ENCODE measurements around the gene PTX4. TPM values are rescaled to one million over a fixed set of nuclear protein-coding genes. Genes with fewer than 3 reads are reported as not detected.

PTX4 gene
- total RNA-seq, 3 donors from 2014 or later, result not detected

GRCh38 chr16:1455190-1456171 is 33.3 kb downstream of the PTX4 start:
- H3K27ac ChIP-seq, result no peak overlapping the region
- no peaks in the 10 kb centered on the region for H3K9me3 ChIP-seq
- no peaks in the 10 kb centered on the region for H3K27me3 ChIP-seq
- H3K36me3 ChIP-seq, result peaks cover 8% of the 10 kb centered on the region
- intact Hi-C loops (cut with DNase I; ENCODE audit: low total_unique reads), result loop anchor here (1.0 to 10.0 kb wide), 2 partner anchors 19 to 391 kb away; no protein-coding TSS in a partner anchor
- H3K4me3 ChIP-seq, result no peak overlapping the region
- TF ChIP-seq POLR2AphosphoS5 (IDR thresholded peaks at IDR 0.05) (no peak), CTCF (IDR thresholded peaks at IDR 0.05) (no peak), POLR2A (IDR thresholded peaks at IDR 0.05) (no peak)
- no peaks in the 10 kb centered on the region for H3K4me1 ChIP-seq
- DNase-seq (ENCODE audit: low spot score in 2 of 2), result no peak

- H3K4me1 ChIP-seq, result no peaks in the 10 kb centered on the region
- no peaks in the 10 kb centered on the region for H3K27me3 ChIP-seq
- no peaks in the 10 kb centered on the region for H3K9me3 ChIP-seq
- intact Hi-C loops (cut with DNase I; ENCODE audit: low total_unique reads), result loop anchor here (10.0 kb wide), 1 partner anchor 390 kb away; no protein-coding TSS in a partner anchor
- H3K27ac ChIP-seq, result no peak overlapping the region
- H3K4me3 ChIP-seq, result no peak overlapping the region
- DNase-seq (ENCODE audit: low spot score in 2 of 2), result no peak
- TF ChIP-seq CTCF (IDR thresholded peaks at IDR 0.05) (no peak), POLR2AphosphoS5 (IDR thresholded peaks at IDR 0.05) (no peak), POLR2A (IDR thresholded peaks at IDR 0.05) (no peak)
- peaks cover 8% of the 10 kb centered on the region for H3K36me3 ChIP-seq
Measured at GRCh38 chr16:1454561-1454960, 34.2 kb downstream of the PTX4 start.

- no peak for TF ChIP-seq CTCF (IDR thresholded peaks at IDR 0.05)
- no peak for TF ChIP-seq POLR2AphosphoS5 (IDR thresholded peaks at IDR 0.05)
- TF ChIP-seq POLR2A (IDR thresholded peaks at IDR 0.05), result no peak
- no peaks in the 10 kb centered on the region for H3K27me3 ChIP-seq
- peaks cover 8% of the 10 kb centered on the region for H3K36me3 ChIP-seq
- H3K9me3 ChIP-seq, result no peaks in the 10 kb centered on the region
- H3K4me1 ChIP-seq, result no peaks in the 10 kb centered on the region
- intact Hi-C loops (cut with DNase I; ENCODE audit: low total_unique reads), result loop anchor here (10.0 kb wide), 1 partner anchor 389 kb away; no protein-coding TSS in a partner anchor
- no peak overlapping the region for H3K27ac ChIP-seq
- DNase-seq (ENCODE audit: low spot score in 2 of 2), result no peak
- no peak overlapping the region for H3K4me3 ChIP-seq
Measured at GRCh38 chr16:1453316-1453715, 35.4 kb downstream of the PTX4 start.

DNA sequence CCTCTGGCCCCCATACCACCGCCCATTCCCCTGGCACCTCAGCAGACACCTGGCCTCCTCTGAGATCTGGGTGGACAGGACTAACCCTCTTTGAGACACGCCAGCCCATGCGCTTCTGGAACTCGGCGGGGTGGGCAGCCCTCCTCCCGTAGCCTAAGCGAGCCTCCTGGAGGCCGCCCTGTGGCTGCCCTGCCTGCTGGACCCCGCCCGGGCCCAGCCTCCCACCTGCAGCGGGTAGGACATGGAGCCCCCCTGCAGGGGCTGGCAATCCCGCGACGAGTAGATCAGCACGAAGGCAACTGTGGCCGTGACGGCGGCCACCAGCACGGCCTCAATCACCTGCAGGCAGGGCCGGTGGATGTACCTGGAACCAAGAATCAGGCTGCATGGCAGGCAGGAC is 36.2 kb downstream of the PTX4 start:
- H3K9me3 ChIP-seq, result no peaks in the 10 kb centered on the region
- H3K4me3 ChIP-seq, result no peak overlapping the region
- peaks cover 8% of the 10 kb centered on the region for H3K36me3 ChIP-seq
- no peaks in the 10 kb centered on the region for H3K27me3 ChIP-seq
- no peaks in the 10 kb centered on the region for H3K4me1 ChIP-seq
- no peak overlapping the region for H3K27ac ChIP-seq
- intact Hi-C loops (cut with DNase I; ENCODE audit: low total_unique reads), result loop anchor here (10.0 kb wide), 1 partner anchor 388 kb away; no protein-coding TSS in a partner anchor
- DNase-seq (ENCODE audit: low spot score in 2 of 2), result no peak
- TF ChIP-seq CTCF (IDR thresholded peaks at IDR 0.05), result no peak
- TF ChIP-seq POLR2AphosphoS5 (IDR thresholded peaks at IDR 0.05), result no peak
- TF ChIP-seq POLR2A (IDR thresholded peaks at IDR 0.05), result no peak
